ENCODE measurements around the gene ERLIN1. TPM values are rescaled to one million over a fixed set of nuclear protein-coding genes. Genes with fewer than 3 reads are reported as not detected.

The ERLIN1 gene
- total RNA-seq, 4 donors from 2014 or later, result 5.9 to 20.5 (median 12.4) TPM

- Histone ChIP-seq H3K27ac (no peak overlapping the region), H3K27me3 (peaks cover 34% of the 10 kb centered on the region), H3K4me3 (no peak overlapping the region), H3K9me3 (peaks cover 0 to 17% (median 0%) of the 10 kb centered on the region in 3 donors), H3K4me1 (no peaks in the 10 kb centered on the region), H3K36me3 (no peaks in the 10 kb centered on the region)
- TF ChIP-seq POLR2AphosphoS5 (IDR thresholded peaks at IDR 0.05) (no peak), CTCF (IDR thresholded peaks at IDR 0.05) (no peak), EP300 (IDR thresholded peaks at IDR 0.05) (no peak), POLR2A (IDR thresholded peaks at IDR 0.05) (no peak)
- 55 to 56% methylated on average over 5 to 6 of the region's 6 CpGs for WGBS, 2 donors (ENCODE audit: low coverage in 1 of 2)
- ATAC-seq, result no peak
Measured at GRCh38 chr10:100101192-100102076, 84.4 kb downstream of the ERLIN1 start.

GRCh38 chr10:100100651-100101184, 85.1 kb downstream of the ERLIN1 start:
- ATAC-seq, result no peak
- H3K27ac ChIP-seq, result no peak overlapping the region
- peaks cover 34% of the 10 kb centered on the region for H3K27me3 ChIP-seq
- H3K4me1 ChIP-seq, result no peaks in the 10 kb centered on the region
- H3K36me3 ChIP-seq, result no peaks in the 10 kb centered on the region
- no peak overlapping the region for H3K4me3 ChIP-seq
- peaks cover 0 to 17% (median 0%) of the 10 kb centered on the region in 3 donors for H3K9me3 ChIP-seq
- whole genome bisulfite sequencing, 2 donors (ENCODE audit: low coverage in 1 of 2), result 37 to 54% methylated on average over 5 to 6 of the region's 6 CpGs
- TF ChIP-seq POLR2AphosphoS5 (IDR thresholded peaks at IDR 0.05), result no peak
- no peak for TF ChIP-seq EP300 (IDR thresholded peaks at IDR 0.05)
- TF ChIP-seq POLR2A (IDR thresholded peaks at IDR 0.05), result no peak
- no peak for TF ChIP-seq CTCF (IDR thresholded peaks at IDR 0.05)

Other genes starting within 250 kb of the ERLIN1 start
- 10 to 100 TPM; 17.9 to 37.6 (median 20.6) TPM for gene DNMBP, start 176.1 kb downstream of the ERLIN1 start, total RNA-seq
- gene CPN1, start 104.2 kb downstream of the ERLIN1 start, total RNA-seq, result not detected
- 10 to 100 TPM; 18.3 to 33.8 (median 25.4) TPM for gene CHUK, start 43.6 kb upstream of the ERLIN1 start, total RNA-seq
- gene CWF19L1, start 81.6 kb upstream of the ERLIN1 start, total RNA-seq, result 10 to 100 TPM in 3 of 4 donors, 1 to 10 TPM in 1; 9.3 to 20.7 (median 15.8) TPM
- gene BLOC1S2, start 100.7 kb upstream of the ERLIN1 start, total RNA-seq, result 10 to 100 TPM; 13.8 to 29.6 (median 19.3) TPM
- not detected for gene PKD2L1, start 144.2 kb upstream of the ERLIN1 start, total RNA-seq
- 10 to 100 TPM in 3 of 4 donors, 1 to 10 TPM in 1; 9.1 to 25.2 (median 14.0) TPM for gene SCD, start 161.2 kb upstream of the ERLIN1 start, total RNA-seq

Data from gastroesophageal sphincter (tissue), 4 donors.